Endothelial cell of umbilical vein (primary cell): ENCODE data around the gene PARP16. TPM values are rescaled to one million over a fixed set of nuclear protein-coding genes. Genes with fewer than 3 reads are reported as not detected.

Experiments used
- BruUV-seq: library from RNA; stranded (reverse); fragments of 400-500 nt; replicated peaks from 2 replicates; lab custom pipeline; 2021; lab: Mats Ljungman, UMichigan
- CTCF ChIA-PET: fragments of 300-600, 350-600 bp; sonication (Branson Sonifier 250); formaldehyde crosslinking; loops from one replicate; lab custom pipeline; 2021; ENCODE audit warnings: antibody characterized with exemption, inconsistent platforms; lab: Charles Lee
- POLR2A ChIA-PET: fragments of 300-600, 350-600 bp; sonication (Branson Sonifier 250); formaldehyde crosslinking; loops from one replicate; lab custom pipeline; 2021; ENCODE audit warnings: antibody characterized with exemption, inconsistent platforms; lab: Charles Lee
- DNase-seq: peaks from one replicate; pipeline ENCODE4 v3.0.0-alpha.2; 2011; ENCODE audit warnings: low read depth, low spot score
- FAIRE-seq: peaks from 2 replicates; lab custom pipeline; 2011; peaks lifted over from hg19 to GRCh38; lab: Jason Lieb, UNC
- H2AFZ ChIP-seq: 2 replicates; pipeline ENCODE4 v1.6.0; 2012; ENCODE audit warnings: low read depth, low read length, control low read depth, inconsistent platforms
- H3K27ac ChIP-seq: 2 replicates; pipeline ENCODE4 v1.5.1; 2011; ENCODE audit warnings: low read depth, mild to moderate bottlenecking, control low read depth, low read length, moderate library complexity; ENCODE audit not compliant: insufficient read depth
- H3K27me3 ChIP-seq, 2 experiments: 2 replicates each; pipeline versions ENCODE4 v1.6.0 to v1.6.1; 2011; ENCODE audit warnings: low read length in 2 of 2, mixed read lengths in 1 of 2; ENCODE audit not compliant: control insufficient read depth in 2 of 2, insufficient read depth in 2 of 2
- H3K36me3 ChIP-seq, 2 experiments: 2 replicates in 1 of 2; 3 replicates in 1 of 2; pipeline ENCODE4 v1.5.1; 2011; ENCODE audit warnings: low read length in 2 of 2, mild to moderate bottlenecking in 1 of 2, moderate library complexity in 1 of 2; ENCODE audit not compliant: control insufficient read depth in 2 of 2, insufficient read depth in 2 of 2; ENCODE audit errors: extremely low read depth in 1 of 2
- H3K4me1 ChIP-seq: 3 replicates; pipeline ENCODE4 v1.5.1; 2011; ENCODE audit warnings: mild to moderate bottlenecking, low read length; ENCODE audit not compliant: control insufficient read depth, insufficient read depth; ENCODE audit errors: extremely low read depth
- H3K4me2 ChIP-seq: 2 replicates; pipeline ENCODE4 v1.6.1; 2011; ENCODE audit warnings: low read length, control low read depth, mixed read lengths; ENCODE audit not compliant: insufficient read depth
- H3K4me3 ChIP-seq, 3 experiments: fragments of 200-600 bp in 1 of 3; sonication (generic), shearing (Covaris generic) in 1 of 3; replicated peaks in 1 of 3; 2 replicates each; pipeline ENCODE4 v1.5.1; 2011 to 2016; ENCODE audit warnings: control low read depth in 3 of 3, low read length in 3 of 3, mild to moderate bottlenecking in 2 of 3, inconsistent platforms in 1 of 3, low read depth in 1 of 3, moderate library complexity in 1 of 3; ENCODE audit not compliant: insufficient read depth in 1 of 3
- H3K79me2 ChIP-seq: 2 replicates; pipeline ENCODE4 v1.6.0; 2012; ENCODE audit warnings: low read length, inconsistent platforms; ENCODE audit not compliant: control insufficient read depth, insufficient read depth
- H3K9ac ChIP-seq: replicated peaks from 2 replicates; pipeline ENCODE3; 2011; ENCODE audit warnings: low read length, control low read depth; ENCODE audit not compliant: insufficient read depth; ENCODE audit errors: extremely low read depth
- H3K9me1 ChIP-seq: replicated peaks from 3 replicates; pipeline ENCODE4 v1.6.0; 2011; ENCODE audit warnings: mild to moderate bottlenecking, low read length; ENCODE audit not compliant: control insufficient read depth, insufficient read depth; ENCODE audit errors: extremely low read depth
- H3K9me3 ChIP-seq: replicated peaks from 2 replicates; pipeline ENCODE4 v1.5.1; 2012; ENCODE audit warnings: low read length, inconsistent platforms; ENCODE audit not compliant: control insufficient read depth, insufficient read depth
- H4K20me1 ChIP-seq: replicated peaks from 2 replicates; pipeline ENCODE3; 2011; ENCODE audit warnings: mild to moderate bottlenecking, low read length; ENCODE audit not compliant: control insufficient read depth, insufficient read depth; ENCODE audit errors: extremely low read depth
- CTCF ChIP-seq, 2 donors: IDR thresholded peaks; 1 replicate in 1 of 2; 2 replicates in 1 of 2; pipeline ENCODE4 v1.5.1; 2011; ENCODE audit warnings: low read length in 2 of 2, mild to moderate bottlenecking in 2 of 2, moderate library complexity in 2 of 2, control low read depth in 1 of 2, inconsistent platforms in 1 of 2, low read depth in 1 of 2; ENCODE audit not compliant: insufficient read depth in 1 of 2; ENCODE audit errors: extremely low read depth in 1 of 2
- EZH2 ChIP-seq: IDR thresholded peaks from 2 replicates; pipeline ENCODE4 v1.6.1; 2012; ENCODE audit warnings: borderline replicate concordance, low read depth, mild to moderate bottlenecking, moderate library complexity, low read length, inconsistent platforms; ENCODE audit not compliant: severe bottlenecking
- FOS ChIP-seq: IDR thresholded peaks from 2 replicates; pipeline ENCODE4 v1.6.1; 2011; ENCODE audit warnings: mild to moderate bottlenecking, low read length, moderate library complexity, borderline replicate concordance; ENCODE audit not compliant: insufficient read depth
- GATA2 ChIP-seq: IDR thresholded peaks from 2 replicates; pipeline ENCODE4 v1.7.0; 2011; ENCODE audit warnings: low read depth, mild to moderate bottlenecking, moderate library complexity, mixed read lengths, low read length; ENCODE audit not compliant: insufficient read length, insufficient read depth
- JUN ChIP-seq: IDR thresholded peaks from 2 replicates; pipeline ENCODE4 v1.6.1; 2011; ENCODE audit warnings: borderline replicate concordance, low read depth; ENCODE audit not compliant: insufficient read length, insufficient read depth
- MAX ChIP-seq: IDR thresholded peaks from 2 replicates; pipeline ENCODE4 v1.6.1; 2011; ENCODE audit not compliant: insufficient read depth, insufficient read length
- MYC ChIP-seq: IDR thresholded peaks from one replicate; pipeline ENCODE4 v1.6.1; 2011; ENCODE audit warnings: mild to moderate bottlenecking, low read depth, low read length
- POLR2A ChIP-seq: IDR thresholded peaks from 2 replicates; pipeline ENCODE4 v1.6.1; 2012; ENCODE audit warnings: low read depth, mild to moderate bottlenecking, control low read depth, low read length
- POLR2AphosphoS5 ChIP-seq: IDR thresholded peaks from 2 replicates; pipeline ENCODE4 v1.6.1; 2012; ENCODE audit warnings: low read depth, mild to moderate bottlenecking, control low read depth, low read length, moderate library complexity; ENCODE audit not compliant: insufficient read depth
- dilution Hi-C: fragments of 300-500 bp; cut with MboI; formaldehyde crosslinking; loops from one replicate; pipeline ENCODE4 v1.15.0; 2019; ENCODE audit warnings: low sequenced_read_pairs; ENCODE audit not compliant: extremely low pct_ligation_motif_present
- intact Hi-C: fragments of 100-400 bp; cut with micrococcal nuclease; formaldehyde crosslinking; loops from one replicate; pipeline ENCODE4 v1.10.0; 2022
- polyA plus RNA-seq, 4 experiments: library from polyadenylated mRNA; depleted of rRNA in 3 of 4; stranded (reverse) in 3 of 4; unstranded in 1 of 4; fragments of >200 nt; gene quantifications; 2 replicates each; pipeline versions ENCODE4 v1.2.1 to v1.2.3, GENCODE V29; 2011 to 2012; ENCODE audit warnings: missing spikeins in 1 of 4
- total RNA-seq: library from RNA; stranded (reverse); gene quantifications from 2 replicates; pipeline ENCODE4 v1.2.3, GENCODE V29; 2021

The PARP16 gene
- total and polyA plus RNA-seq, 2 donors (not counting 3 experiments of a cell fraction or from before 2014, with no cell fraction given), result 3.9 to 6.3 TPM

GRCh38 chr15:65330934-65331645 lies 44.4 kb upstream of the PARP16 start:
- DNase-seq (no peak), FAIRE-seq (no peak)
- TF ChIP-seq GATA2, result no peak
- no peak for TF ChIP-seq JUN
- no peak for TF ChIP-seq MAX
- no peak for TF ChIP-seq POLR2A
- no peak for TF ChIP-seq FOS
- TF ChIP-seq CTCF (IDR thresholded peaks at IDR 0.05; ENCODE audit: extremely low read depth in 1 of 2, insufficient read depth in 1 of 2, low read depth in 1 of 2, low read length in 2 of 2), result no peak
- TF ChIP-seq MYC, result no peak
- no peak for TF ChIP-seq EZH2
- TF ChIP-seq POLR2AphosphoS5, result no peak
- Histone ChIP-seq H3K9me1 (no peaks in the 10 kb centered on the region), H2AFZ (no peak overlapping the region), H3K9ac (no peak overlapping the region), H3K9me3 (no peaks in the 10 kb centered on the region), H3K36me3 (no peaks in the 10 kb centered on the region), H3K4me2 (no peak overlapping the region), H3K4me1 (peaks cover 3% of the 10 kb centered on the region), H3K27ac (no peak overlapping the region), H4K20me1 (no peaks in the 10 kb centered on the region), H3K27me3 (peaks cover 0 to 3% of the 10 kb centered on the region in 2 experiments), H3K79me2 (no peaks in the 10 kb centered on the region), H3K4me3 (no peak overlapping the region)
- ChIA-PET CTCF (interaction anchor here (3.1 kb wide), 1 partner anchor 54 kb away, joined by 13 read pairs; no protein-coding TSS in a partner anchor), POLR2A (no interaction called here)
- no TSS peak for BruUV-seq
- intact Hi-C loops (no loop called here), dilution Hi-C loops (no loop called here)
